Activated T-cell treated with anti-CD3 and anti-CD28 coated beads, Interleukin-2, amount 50 U/mL, for 72 hours (primary cell): ENCODE results near the gene ZHX3. TPM values are rescaled to one million over a fixed set of nuclear protein-coding genes. Genes with fewer than 3 reads are reported as not detected.

Experiments used
- ATAC-seq, 2 donors: fragments of 150-1000 bp; cut with Tn5 transposase; replicated peaks in 1 of 2; 2 replicates each; pipeline ENCODE4 v1.10.0; 2021; ENCODE audit warnings: moderate library complexity in 2 of 2, mild to moderate bottlenecking in 1 of 2
- DNase-seq, 2 donors: peaks; one replicate each; pipeline ENCODE4 v3.0.0; 2021 to 2022; ENCODE audit warnings: mixed read lengths in 1 of 2
- H3K27ac Mint-ChIP-seq: one replicate; pipeline ENCODE4 v1.8.0; 2022; ENCODE audit warnings: mild to moderate bottlenecking, moderate library complexity, mixed read lengths
- H3K27me3 Mint-ChIP-seq: one replicate; pipeline ENCODE4 v1.8.0; 2022; ENCODE audit warnings: low read depth, mixed read lengths
- H3K36me3 Mint-ChIP-seq, 2 donors: one replicate each; pipeline ENCODE4 v1.8.0; 2022; ENCODE audit warnings: mixed read lengths in 2 of 2, mild to moderate bottlenecking in 1 of 2; ENCODE audit not compliant: insufficient read depth in 2 of 2
- H3K4me1 Mint-ChIP-seq: one replicate; pipeline ENCODE4 v1.8.0; 2022; ENCODE audit warnings: low read depth, mixed read lengths
- H3K4me3 Mint-ChIP-seq, 2 donors: one replicate each; pipeline ENCODE4 v1.8.0; 2022; ENCODE audit warnings: mild to moderate bottlenecking in 2 of 2, mixed read lengths in 2 of 2, moderate library complexity in 2 of 2
- H3K9me3 Mint-ChIP-seq, 2 donors: one replicate each; pipeline ENCODE4 v1.8.0; 2022; ENCODE audit warnings: mixed read lengths in 2 of 2
- total RNA-seq, 2 donors: library from RNA; stranded (reverse); gene quantifications; one replicate each; pipeline ENCODE4 v1.2.3, GENCODE V29; 2022

The ZHX3 gene
- total RNA-seq, 2 donors from 2014 or later = 10.2 to 11.5 TPM

DNA sequence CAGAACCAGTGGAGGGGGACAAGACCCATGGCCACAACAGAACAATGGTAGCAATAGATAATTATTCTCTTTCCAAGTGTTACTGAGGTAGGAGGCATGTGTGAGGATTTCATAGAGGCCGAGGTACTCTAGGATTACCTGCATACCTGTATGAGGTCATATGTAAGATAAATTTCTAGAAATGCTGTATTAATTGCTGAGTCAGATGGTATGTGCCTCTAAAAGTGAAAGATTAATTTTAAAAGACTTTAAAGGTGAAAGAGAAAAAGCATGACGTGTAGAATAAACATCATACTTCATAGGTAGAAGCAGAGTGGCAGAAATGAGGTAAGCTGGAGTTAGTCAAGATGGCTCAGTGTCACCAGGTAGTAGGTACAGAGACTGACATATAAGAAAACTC lies 51.6 kb downstream of the ZHX3 start:
- ATAC-seq (no peak), DNase-seq (no peak)
- Mint-ChIP-seq H3K27me3 (no peaks in the 10 kb centered on the region), H3K4me1 (no peaks in the 10 kb centered on the region), H3K27ac (no peak overlapping the region), H3K4me3 (no peak overlapping the region), H3K36me3 (peaks cover 0 to 5% of the 10 kb centered on the region in 2 donors), H3K9me3 (no peaks in the 10 kb centered on the region)

GRCh38 chr20:41264819-41265218 lies 52.7 kb downstream of the ZHX3 start:
- H3K9me3 Mint-ChIP-seq = no peaks in the 10 kb centered on the region
- DNase-seq (no peak), ATAC-seq (no peak)
- no peaks in the 10 kb centered on the region for H3K27me3 Mint-ChIP-seq
- H3K4me1 Mint-ChIP-seq = no peaks in the 10 kb centered on the region
- H3K4me3 Mint-ChIP-seq = no peak overlapping the region
- H3K36me3 Mint-ChIP-seq = peaks cover 0 to 5% of the 10 kb centered on the region in 2 donors
- H3K27ac Mint-ChIP-seq = no peak overlapping the region

DNA sequence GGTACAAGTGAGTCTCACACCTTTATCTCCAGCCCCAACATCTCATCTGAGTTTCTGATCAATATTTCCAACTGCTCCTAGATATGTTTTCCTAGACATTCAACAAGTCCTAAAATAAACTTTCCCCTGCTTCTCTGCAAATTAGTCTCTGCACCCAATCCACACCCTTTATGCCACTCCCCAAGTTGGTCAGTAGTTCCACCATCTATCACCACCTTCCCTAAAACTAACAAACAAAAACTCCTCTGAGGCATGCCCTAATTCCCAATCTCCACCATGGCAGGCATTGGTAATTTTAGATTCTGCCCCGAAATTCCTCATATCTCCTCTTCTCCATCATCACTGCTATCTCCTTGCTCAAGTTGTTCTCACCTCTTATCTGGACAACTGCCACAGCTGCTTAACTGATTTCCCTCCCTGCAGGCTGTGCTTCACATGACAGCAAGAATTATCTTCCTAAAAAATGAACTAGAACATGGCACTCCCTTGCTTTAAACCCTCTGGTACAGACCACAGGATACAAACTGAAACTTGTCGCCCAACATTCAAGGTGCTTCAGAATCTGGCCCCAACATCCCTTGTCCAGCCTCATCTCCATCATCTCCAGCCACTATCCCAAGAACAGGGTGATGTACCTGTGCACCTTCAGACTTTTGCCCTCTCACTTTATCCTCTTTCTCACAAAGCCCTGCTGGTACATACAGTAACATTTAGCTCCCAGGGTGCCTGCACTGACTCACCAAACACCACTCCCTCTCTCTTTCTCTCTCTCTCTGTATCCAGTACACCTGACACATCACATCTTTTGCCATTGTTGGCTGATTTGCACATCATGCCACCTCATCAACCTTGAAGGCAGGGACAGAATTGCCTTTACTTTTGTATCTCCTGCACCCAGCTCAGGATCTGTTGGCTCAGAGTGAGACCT lies 55.5 kb downstream of the ZHX3 start:
- Mint-ChIP-seq H3K27ac (no peak overlapping the region), H3K4me3 (no peak overlapping the region), H3K36me3 (no peaks in the 10 kb centered on the region), H3K9me3 (no peaks in the 10 kb centered on the region), H3K27me3 (no peaks in the 10 kb centered on the region), H3K4me1 (no peaks in the 10 kb centered on the region)
- no peak for DNase-seq
- ATAC-seq = peak in 1 of 2 donors; percentile 28

DNA sequence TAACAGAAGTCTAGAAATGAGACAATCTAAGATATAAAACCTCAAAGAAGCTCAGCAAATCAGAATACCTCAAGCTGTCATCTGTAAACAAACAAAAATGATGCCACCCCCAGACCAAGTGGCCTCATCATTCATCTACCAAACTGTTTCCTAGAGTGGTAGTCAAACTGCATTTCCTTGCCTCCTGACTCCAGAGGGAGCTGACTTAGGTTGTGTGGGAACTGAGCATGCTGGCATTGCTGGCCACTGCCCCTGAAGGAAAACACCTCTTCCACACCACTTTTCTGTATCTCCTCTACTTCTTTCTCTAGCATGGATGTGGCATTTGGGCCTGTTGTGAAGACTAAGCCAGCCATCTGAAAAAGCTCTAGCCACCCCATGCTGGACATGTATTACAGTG lies 56.3 kb downstream of the ZHX3 start:
- no peaks in the 10 kb centered on the region for H3K27me3 Mint-ChIP-seq
- H3K4me1 Mint-ChIP-seq = no peaks in the 10 kb centered on the region
- no peak for ATAC-seq
- no peaks in the 10 kb centered on the region for H3K9me3 Mint-ChIP-seq
- no peak for DNase-seq
- no peaks in the 10 kb centered on the region for H3K36me3 Mint-ChIP-seq
- H3K27ac Mint-ChIP-seq = no peak overlapping the region
- no peak overlapping the region for H3K4me3 Mint-ChIP-seq

DNA sequence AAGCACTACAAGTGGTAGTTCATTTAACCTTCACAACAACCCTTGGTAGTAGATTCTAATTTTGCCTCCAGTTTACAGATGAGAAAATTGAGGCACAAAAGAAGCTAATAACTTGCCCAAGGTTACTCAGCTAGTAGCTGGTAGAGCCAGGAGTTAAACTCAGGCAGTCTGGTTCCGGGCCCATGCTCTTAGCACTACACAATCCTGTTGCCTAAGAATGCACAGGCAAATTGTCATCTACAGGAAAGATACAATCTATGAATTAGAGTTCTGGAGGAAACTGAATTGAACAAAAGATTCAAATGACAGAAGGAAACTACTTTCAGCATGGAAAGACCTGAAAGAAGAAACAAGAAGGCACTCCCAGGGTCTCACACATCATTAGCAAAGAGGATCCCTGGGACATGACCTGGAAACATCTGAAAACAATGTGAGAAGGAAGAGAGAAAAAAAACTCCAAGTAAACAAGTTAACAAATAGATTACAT lies 56.8 kb downstream of the ZHX3 start:
- Mint-ChIP-seq H3K27me3 (no peaks in the 10 kb centered on the region), H3K9me3 (no peaks in the 10 kb centered on the region), H3K4me3 (no peak overlapping the region), H3K36me3 (no peaks in the 10 kb centered on the region), H3K4me1 (no peaks in the 10 kb centered on the region), H3K27ac (no peak overlapping the region)
- DNase-seq (no peak), ATAC-seq (no peak)

- no peak overlapping the region for H3K27ac Mint-ChIP-seq
- H3K4me3 Mint-ChIP-seq = no peak overlapping the region
- H3K4me1 Mint-ChIP-seq = no peaks in the 10 kb centered on the region
- ATAC-seq = no peak
- DNase-seq = no peak
- H3K36me3 Mint-ChIP-seq = no peaks in the 10 kb centered on the region
- H3K9me3 Mint-ChIP-seq = no peaks in the 10 kb centered on the region
- no peaks in the 10 kb centered on the region for H3K27me3 Mint-ChIP-seq
Observed at GRCh38 chr20:41259309-41259708, 58.2 kb downstream of the ZHX3 start.

- no peak for DNase-seq
- H3K36me3 Mint-ChIP-seq = no peaks in the 10 kb centered on the region
- no peak overlapping the region for H3K27ac Mint-ChIP-seq
- no peaks in the 10 kb centered on the region for H3K27me3 Mint-ChIP-seq
- H3K4me3 Mint-ChIP-seq = no peak overlapping the region
- no peak for ATAC-seq
- no peaks in the 10 kb centered on the region for H3K4me1 Mint-ChIP-seq
- H3K9me3 Mint-ChIP-seq = no peaks in the 10 kb centered on the region
Observed at GRCh38 chr20:41258474-41258873, 59.1 kb downstream of the ZHX3 start.

DNA sequence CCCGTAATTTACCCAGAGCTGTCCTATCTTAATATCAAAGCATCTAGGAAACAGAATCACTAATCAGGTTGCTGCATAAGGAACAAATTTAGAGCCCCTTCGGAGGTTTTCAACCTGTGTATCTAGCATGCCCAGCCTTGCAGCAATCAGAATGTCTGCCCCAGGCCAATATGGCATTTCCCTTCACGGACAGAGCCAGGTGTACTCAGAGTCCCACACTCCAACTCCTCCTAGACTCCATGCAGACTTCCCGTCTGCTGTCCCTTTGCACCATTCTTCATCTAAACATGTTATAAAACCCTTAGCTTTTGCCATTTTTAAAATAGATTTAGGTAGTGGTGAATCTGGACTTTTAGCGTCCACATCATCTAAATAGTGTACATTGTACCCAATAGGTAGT lies 61.0 kb downstream of the ZHX3 start:
- H3K4me3 Mint-ChIP-seq = no peak overlapping the region
- H3K27ac Mint-ChIP-seq = no peak overlapping the region
- H3K4me1 Mint-ChIP-seq = no peaks in the 10 kb centered on the region
- no peaks in the 10 kb centered on the region for H3K36me3 Mint-ChIP-seq
- H3K27me3 Mint-ChIP-seq = no peaks in the 10 kb centered on the region
- no peak for DNase-seq
- H3K9me3 Mint-ChIP-seq = no peaks in the 10 kb centered on the region
- no peak for ATAC-seq

- DNase-seq = no peak
- H3K27me3 Mint-ChIP-seq = no peaks in the 10 kb centered on the region
- H3K4me1 Mint-ChIP-seq = no peaks in the 10 kb centered on the region
- no peak for ATAC-seq
- no peak overlapping the region for H3K27ac Mint-ChIP-seq
- H3K9me3 Mint-ChIP-seq = no peaks in the 10 kb centered on the region
- no peaks in the 10 kb centered on the region for H3K36me3 Mint-ChIP-seq
- H3K4me3 Mint-ChIP-seq = no peak overlapping the region
Observed at GRCh38 chr20:41255655-41256054, 61.9 kb downstream of the ZHX3 start.

GRCh38 chr20:41249411-41250281 lies 67.9 kb downstream of the ZHX3 start:
- no peak overlapping the region for H3K27ac Mint-ChIP-seq
- ATAC-seq = no peak
- H3K4me1 Mint-ChIP-seq = peaks cover 4% of the 10 kb centered on the region
- H3K36me3 Mint-ChIP-seq = no peaks in the 10 kb centered on the region
- DNase-seq = no peak
- no peaks in the 10 kb centered on the region for H3K27me3 Mint-ChIP-seq
- H3K4me3 Mint-ChIP-seq = no peak overlapping the region
- H3K9me3 Mint-ChIP-seq = no peaks in the 10 kb centered on the region

DNA sequence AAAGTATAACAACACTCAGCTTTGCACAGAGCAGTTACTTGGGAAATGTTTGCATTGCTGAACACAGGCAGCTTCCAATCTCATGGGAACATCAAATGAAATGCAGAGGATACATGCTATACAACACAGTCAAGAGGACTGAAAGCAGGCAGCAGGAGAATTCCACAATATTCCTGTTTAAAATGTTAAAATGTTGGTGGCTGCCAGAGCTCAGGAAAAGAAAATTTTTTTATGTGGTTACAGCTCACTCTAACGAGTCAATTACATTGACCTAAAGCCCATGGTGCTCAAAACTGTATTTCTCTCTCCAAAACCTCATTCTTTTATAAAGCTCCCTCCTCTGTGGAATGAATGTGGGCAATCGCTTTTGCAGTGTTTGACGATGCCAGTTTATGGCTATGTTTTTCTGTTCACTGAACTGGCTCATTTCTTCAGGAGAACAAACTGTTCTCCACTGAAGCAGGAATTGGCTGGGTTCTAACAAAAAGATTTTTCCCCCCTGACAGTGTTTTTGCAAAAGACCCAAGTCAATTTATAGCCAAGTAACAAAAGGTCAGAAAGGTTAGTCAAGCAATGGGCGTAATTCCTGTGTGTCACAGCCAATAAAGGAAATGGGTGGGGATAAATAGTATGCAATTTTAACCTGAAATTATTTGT lies 69.0 kb downstream of the ZHX3 start:
- ATAC-seq = no peak
- no peak overlapping the region for H3K27ac Mint-ChIP-seq
- peaks cover 9% of the 10 kb centered on the region for H3K4me1 Mint-ChIP-seq
- DNase-seq = no peak
- no peak overlapping the region for H3K4me3 Mint-ChIP-seq
- no peaks in the 10 kb centered on the region for H3K9me3 Mint-ChIP-seq
- no peaks in the 10 kb centered on the region for H3K27me3 Mint-ChIP-seq
- no peaks in the 10 kb centered on the region for H3K36me3 Mint-ChIP-seq

GRCh38 chr20:41247523-41248367 lies 69.8 kb downstream of the ZHX3 start:
- DNase-seq = no peak
- Mint-ChIP-seq H3K27me3 (no peaks in the 10 kb centered on the region), H3K4me1 (peaks cover 13% of the 10 kb centered on the region), H3K4me3 (no peak overlapping the region), H3K9me3 (no peaks in the 10 kb centered on the region), H3K27ac (no peak overlapping the region), H3K36me3 (no peaks in the 10 kb centered on the region)
- no peak for ATAC-seq
